ENCODE data around the gene CCDC124.
"Not testable (repeated sequence)": the region's sequence is repeated elsewhere in the genome, so short reads cannot be mapped to it uniquely, and the experiment has no call there.

CCDC124 gene

GRCh38 chr19:17932485-17933338 is at the start of gene CCDC124:
TSS of gene CCDC124 (plus strand) at chr19:17933015. CDS start at chr19:17936421, 3,406 bp downstream.
- DNase-seq (ENCODE audit: low read depth, low spot score) = peak; percentile 83

GRCh38 chr19:17883627-17884410 is 49.0 kb upstream of the CCDC124 start:
- no peak for DNase-seq (ENCODE audit: low read depth, low spot score)

GRCh38 chr19:17886515-17886914 is 46.3 kb upstream of the CCDC124 start:
- no peak for DNase-seq (ENCODE audit: low read depth, low spot score)

GRCh38 chr19:17887221-17887620 is 45.6 kb upstream of the CCDC124 start:
- DNase-seq (ENCODE audit: low read depth, low spot score) = not testable (repeated sequence)

- no peak for DNase-seq (ENCODE audit: low read depth, low spot score)
Observed at GRCh38 chr19:17888260-17888659, 44.6 kb upstream of the CCDC124 start.

GRCh38 chr19:17889609-17890214 is 43.1 kb upstream of the CCDC124 start:
- no peak for DNase-seq (ENCODE audit: low read depth, low spot score)

GRCh38 chr19:17893766-17894165 is 39.0 kb upstream of the CCDC124 start:
- DNase-seq (ENCODE audit: low read depth, low spot score) = no peak

GRCh38 chr19:17902701-17903100 is 30.1 kb upstream of the CCDC124 start:
- no peak for DNase-seq (ENCODE audit: low read depth, low spot score)

GRCh38 chr19:17908244-17908643 is 24.6 kb upstream of the CCDC124 start:
- no peak for DNase-seq (ENCODE audit: low read depth, low spot score)

- DNase-seq (ENCODE audit: low read depth, low spot score) = no peak
Observed at GRCh38 chr19:17909003-17909732, 23.6 kb upstream of the CCDC124 start.

GRCh38 chr19:17910791-17911360 is 21.9 kb upstream of the CCDC124 start:
- DNase-seq (ENCODE audit: low read depth, low spot score) = no peak

- no peak for DNase-seq (ENCODE audit: low read depth, low spot score)
Observed at GRCh38 chr19:17915940-17916593, 16.7 kb upstream of the CCDC124 start.

- DNase-seq (ENCODE audit: low read depth, low spot score) = not testable (repeated sequence)
Observed at GRCh38 chr19:17918151-17918550, 14.7 kb upstream of the CCDC124 start.

- not testable (repeated sequence) for DNase-seq (ENCODE audit: low read depth, low spot score)
Observed at GRCh38 chr19:17919122-17919521, 13.7 kb upstream of the CCDC124 start.

- DNase-seq (ENCODE audit: low read depth, low spot score) = no peak
Observed at GRCh38 chr19:17920527-17920926, 12.3 kb upstream of the CCDC124 start.

GRCh38 chr19:17922138-17922537 is 10.7 kb upstream of the CCDC124 start:
- DNase-seq (ENCODE audit: low read depth, low spot score) = no peak

GRCh38 chr19:17926044-17926443 is 6.8 kb upstream of the CCDC124 start:
- no peak for DNase-seq (ENCODE audit: low read depth, low spot score)

- no peak for DNase-seq (ENCODE audit: low read depth, low spot score)
Observed at GRCh38 chr19:17929056-17929455, 3.8 kb upstream of the CCDC124 start.

GRCh38 chr19:17931532-17932191 is 1.2 kb upstream of the CCDC124 start:
- no peak for DNase-seq (ENCODE audit: low read depth, low spot score)

Measured in activated CD4-positive, CD25-positive, alpha-beta regulatory T cell treated with anti-CD3 and anti-CD28 coated beads, Interleukin-2, amount 50 U/mL, for 16 hours (primary cell).